ENCODE results near the gene SLC23A2.

The SLC23A2 gene

GRCh38 chr20:4919047-4919704, 82.1 kb downstream of the SLC23A2 start:
- Histone ChIP-seq H3K27me3 (ENCODE audit: control insufficient read depth, insufficient read depth, low read length) (no peaks in the 10 kb centered on the region), H3K4me1 (ENCODE audit: control insufficient read depth, insufficient read depth, low read length) (no peaks in the 10 kb centered on the region), H3K4me3 (ENCODE audit: low read length) (no peak overlapping the region), H3K9ac (ENCODE audit: low read length) (no peak overlapping the region), H3K36me3 (ENCODE audit: control insufficient read depth, insufficient read depth, low read length) (no peaks in the 10 kb centered on the region), H3K27ac (ENCODE audit: low read depth, low read length) (no peak overlapping the region)

- no peak overlapping the region for H3K9ac ChIP-seq (ENCODE audit: low read length)
- H3K27ac ChIP-seq (ENCODE audit: low read depth, low read length), result no peak overlapping the region
- no peaks in the 10 kb centered on the region for H3K36me3 ChIP-seq (ENCODE audit: control insufficient read depth, insufficient read depth, low read length)
- H3K4me3 ChIP-seq (ENCODE audit: low read length), result no peak overlapping the region
- H3K4me1 ChIP-seq (ENCODE audit: control insufficient read depth, insufficient read depth, low read length), result no peaks in the 10 kb centered on the region
- H3K27me3 ChIP-seq (ENCODE audit: control insufficient read depth, insufficient read depth, low read length), result no peaks in the 10 kb centered on the region
Observed at GRCh38 chr20:4918473-4918872, 82.8 kb downstream of the SLC23A2 start.

- no peaks in the 10 kb centered on the region for H3K4me1 ChIP-seq (ENCODE audit: control insufficient read depth, insufficient read depth, low read length)
- no peak overlapping the region for H3K4me3 ChIP-seq (ENCODE audit: low read length)
- H3K36me3 ChIP-seq (ENCODE audit: control insufficient read depth, insufficient read depth, low read length), result no peaks in the 10 kb centered on the region
- H3K27ac ChIP-seq (ENCODE audit: low read depth, low read length), result no peak overlapping the region
- H3K27me3 ChIP-seq (ENCODE audit: control insufficient read depth, insufficient read depth, low read length), result no peaks in the 10 kb centered on the region
- no peak overlapping the region for H3K9ac ChIP-seq (ENCODE audit: low read length)
Observed at GRCh38 chr20:4916971-4917881, 84.1 kb downstream of the SLC23A2 start.

- Histone ChIP-seq H3K27me3 (ENCODE audit: control insufficient read depth, insufficient read depth, low read length) (no peaks in the 10 kb centered on the region), H3K4me1 (ENCODE audit: control insufficient read depth, insufficient read depth, low read length) (no peaks in the 10 kb centered on the region), H3K9ac (ENCODE audit: low read length) (no peak overlapping the region), H3K27ac (ENCODE audit: low read depth, low read length) (no peak overlapping the region), H3K36me3 (ENCODE audit: control insufficient read depth, insufficient read depth, low read length) (no peaks in the 10 kb centered on the region), H3K4me3 (ENCODE audit: low read length) (no peak overlapping the region)
Observed at GRCh38 chr20:4913147-4913546, 88.2 kb downstream of the SLC23A2 start.

- Histone ChIP-seq H3K36me3 (ENCODE audit: control insufficient read depth, insufficient read depth, low read length) (no peaks in the 10 kb centered on the region), H3K27me3 (ENCODE audit: control insufficient read depth, insufficient read depth, low read length) (no peaks in the 10 kb centered on the region)
Observed at GRCh38 chr20:4912380-4913142, 88.7 kb downstream of the SLC23A2 start.

GRCh38 chr20:4910951-4911350, 90.4 kb downstream of the SLC23A2 start:
- Histone ChIP-seq H3K9ac (ENCODE audit: low read length) (no peak overlapping the region), H3K27me3 (ENCODE audit: control insufficient read depth, insufficient read depth, low read length) (no peaks in the 10 kb centered on the region), H3K4me1 (ENCODE audit: control insufficient read depth, insufficient read depth, low read length) (no peaks in the 10 kb centered on the region), H3K27ac (ENCODE audit: low read depth, low read length) (no peak overlapping the region), H3K4me3 (ENCODE audit: low read length) (no peak overlapping the region), H3K36me3 (ENCODE audit: control insufficient read depth, insufficient read depth, low read length) (no peaks in the 10 kb centered on the region)

More at GRCh38 chr20:4912380-4913142, 88.7 kb downstream of the SLC23A2 start:
- no peak overlapping the region for H3K9ac ChIP-seq (ENCODE audit: low read length)
- no peak overlapping the region for H3K4me3 ChIP-seq (ENCODE audit: low read length)
- H3K4me1 ChIP-seq (ENCODE audit: control insufficient read depth, insufficient read depth, low read length), result no peaks in the 10 kb centered on the region
- no peak overlapping the region for H3K27ac ChIP-seq (ENCODE audit: low read depth, low read length)

GRCh38 chr20:4905613-4906012, 95.7 kb downstream of the SLC23A2 start:
- Histone ChIP-seq H3K27ac (ENCODE audit: low read depth, low read length) (no peak overlapping the region), H3K27me3 (ENCODE audit: control insufficient read depth, insufficient read depth, low read length) (no peaks in the 10 kb centered on the region), H3K9ac (ENCODE audit: low read length) (no peak overlapping the region), H3K4me1 (ENCODE audit: control insufficient read depth, insufficient read depth, low read length) (no peaks in the 10 kb centered on the region), H3K4me3 (ENCODE audit: low read length) (no peak overlapping the region), H3K36me3 (ENCODE audit: control insufficient read depth, insufficient read depth, low read length) (no peaks in the 10 kb centered on the region)

- Histone ChIP-seq H3K4me3 (ENCODE audit: low read length) (no peak overlapping the region), H3K9ac (ENCODE audit: low read length) (no peak overlapping the region), H3K36me3 (ENCODE audit: control insufficient read depth, insufficient read depth, low read length) (no peaks in the 10 kb centered on the region), H3K27ac (ENCODE audit: low read depth, low read length) (no peak overlapping the region), H3K4me1 (ENCODE audit: control insufficient read depth, insufficient read depth, low read length) (no peaks in the 10 kb centered on the region), H3K27me3 (ENCODE audit: control insufficient read depth, insufficient read depth, low read length) (no peaks in the 10 kb centered on the region)
Observed at GRCh38 chr20:4905195-4905594, 96.1 kb downstream of the SLC23A2 start.

- Histone ChIP-seq H3K36me3 (ENCODE audit: control insufficient read depth, insufficient read depth, low read length) (no peaks in the 10 kb centered on the region), H3K27ac (ENCODE audit: low read depth, low read length) (no peak overlapping the region), H3K9ac (ENCODE audit: low read length) (no peak overlapping the region), H3K27me3 (ENCODE audit: control insufficient read depth, insufficient read depth, low read length) (no peaks in the 10 kb centered on the region), H3K4me1 (ENCODE audit: control insufficient read depth, insufficient read depth, low read length) (no peaks in the 10 kb centered on the region), H3K4me3 (ENCODE audit: low read length) (no peak overlapping the region)
Observed at GRCh38 chr20:4904127-4904860, 97.0 kb downstream of the SLC23A2 start.

GRCh38 chr20:4902788-4903187, 98.5 kb downstream of the SLC23A2 start:
- no peaks in the 10 kb centered on the region for H3K4me1 ChIP-seq (ENCODE audit: control insufficient read depth, insufficient read depth, low read length)
- H3K9ac ChIP-seq (ENCODE audit: low read length), result no peak overlapping the region
- H3K27me3 ChIP-seq (ENCODE audit: control insufficient read depth, insufficient read depth, low read length), result no peaks in the 10 kb centered on the region
- no peak overlapping the region for H3K4me3 ChIP-seq (ENCODE audit: low read length)
- H3K27ac ChIP-seq (ENCODE audit: low read depth, low read length), result no peak overlapping the region
- peaks cover 4% of the 10 kb centered on the region for H3K36me3 ChIP-seq (ENCODE audit: control insufficient read depth, insufficient read depth, low read length)

- no peaks in the 10 kb centered on the region for H3K4me1 ChIP-seq (ENCODE audit: control insufficient read depth, insufficient read depth, low read length)
Observed at GRCh38 chr20:4901031-4901818, 100.1 kb downstream of the SLC23A2 start.

More at GRCh38 chr20:4901031-4901818, 100.1 kb downstream of the SLC23A2 start:
- Histone ChIP-seq H3K27me3 (ENCODE audit: control insufficient read depth, insufficient read depth, low read length) (no peaks in the 10 kb centered on the region), H3K4me3 (ENCODE audit: low read length) (no peak overlapping the region), H3K9ac (ENCODE audit: low read length) (no peak overlapping the region), H3K27ac (ENCODE audit: low read depth, low read length) (no peak overlapping the region), H3K36me3 (ENCODE audit: control insufficient read depth, insufficient read depth, low read length) (peaks cover 4% of the 10 kb centered on the region)
